Activated T-cell treated with anti-CD3 and anti-CD28 coated beads, Interleukin-2, amount 50 U/mL, for 4 hours (primary cell): ENCODE measurements around the gene METTL23. TPM values are rescaled to one million over a fixed set of nuclear protein-coding genes. Genes with fewer than 3 reads are reported as not detected.
"Not testable (repeated sequence)": the region's sequence is repeated elsewhere in the genome, so short reads cannot be mapped to it uniquely, and the experiment has no call there.

ENCODE experiments used
- ATAC-seq, 2 donors: fragments of 200-7000 bp; cut with Tn5 transposase; one replicate each; pipeline ENCODE4 v1.10.0; 2021
- DNase-seq: peaks from one replicate; pipeline ENCODE4 v3.0.0-alpha.2; 2020
- H3K27me3 Mint-ChIP-seq: one replicate; pipeline ENCODE4 v1.8.0; 2021; ENCODE audit warnings: low read depth, mixed read lengths
- H3K36me3 Mint-ChIP-seq: one replicate; pipeline ENCODE4 v1.8.0; 2022; ENCODE audit warnings: mixed read lengths; ENCODE audit not compliant: insufficient read depth
- H3K4me1 Mint-ChIP-seq: one replicate; pipeline ENCODE4 v1.8.0; 2021; ENCODE audit warnings: low read depth, mixed read lengths
- H3K4me3 Mint-ChIP-seq: one replicate; pipeline ENCODE4 v1.8.0; 2021; ENCODE audit warnings: mild to moderate bottlenecking, moderate library complexity, mixed read lengths
- H3K9me3 Mint-ChIP-seq: one replicate; pipeline ENCODE4 v1.8.0; 2021; ENCODE audit warnings: mixed read lengths
- total RNA-seq, 3 donors: library from RNA; stranded (reverse); gene quantifications; one replicate each; pipeline ENCODE4 v1.2.1, GENCODE V29; 2021

The METTL23 gene
- total RNA-seq, 3 donors from 2014 or later: 31.4 to 34.4 (median 31.5) TPM

DNA sequence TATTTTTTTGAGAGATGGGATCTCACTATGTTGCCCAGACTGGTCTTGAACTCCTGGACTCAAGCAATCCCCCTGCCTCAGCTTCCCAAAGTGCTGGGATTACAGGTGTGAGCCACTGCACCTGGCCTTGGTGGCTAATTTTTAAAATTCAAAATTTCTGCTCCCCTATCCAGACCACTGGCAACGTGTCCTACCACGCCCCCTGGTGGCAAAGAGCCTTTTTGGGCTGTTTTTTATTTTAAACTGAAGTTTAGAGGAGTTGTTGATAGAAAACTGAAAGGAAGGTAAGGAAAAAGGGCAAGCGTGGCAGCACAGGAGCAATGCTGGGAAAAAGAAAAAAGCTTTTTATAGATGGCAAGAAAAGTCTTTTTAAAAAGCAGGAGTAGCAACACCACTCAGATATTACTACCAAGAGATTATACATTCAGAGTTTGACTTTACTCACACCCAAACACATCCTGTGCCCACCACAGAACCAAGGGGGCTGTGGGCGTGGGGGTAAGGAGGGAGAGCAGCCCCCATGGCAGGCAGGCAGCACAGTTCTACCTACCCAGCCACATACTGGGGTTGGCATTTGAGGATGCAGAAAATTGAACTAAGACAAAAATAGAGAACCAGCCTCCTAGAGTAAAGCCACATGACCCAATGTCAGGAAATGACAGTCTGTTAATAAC lies 11.7 kb upstream of the METTL23 start:
- peak overlapping the region; percentile 45 for H3K4me3 Mint-ChIP-seq
- H3K4me1 Mint-ChIP-seq: peaks cover 41% of the 10 kb centered on the region
- no peaks in the 10 kb centered on the region for H3K9me3 Mint-ChIP-seq
- H3K36me3 Mint-ChIP-seq: peaks cover 36% of the 10 kb centered on the region
- ATAC-seq (no peak), DNase-seq (peak; percentile 80)
- H3K27me3 Mint-ChIP-seq: no peaks in the 10 kb centered on the region

DNA sequence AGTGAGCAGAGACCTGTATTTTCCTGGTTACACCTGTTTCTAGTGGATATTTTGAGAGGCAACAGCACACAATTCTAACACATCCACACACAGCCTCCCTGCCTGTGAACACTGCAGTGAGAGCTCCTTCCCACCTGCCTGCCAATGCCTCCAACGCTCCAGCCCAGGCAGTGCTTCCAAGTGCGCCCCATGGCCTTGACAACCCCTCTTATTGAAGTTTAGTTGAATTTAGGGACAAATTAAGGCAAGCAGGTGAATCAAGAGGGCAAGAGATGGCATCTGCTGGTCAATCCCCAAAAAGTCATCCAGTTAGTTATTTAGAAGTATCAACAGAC lies 11.2 kb upstream of the METTL23 start:
- Mint-ChIP-seq H3K27me3 (no peaks in the 10 kb centered on the region), H3K4me3 (no peak overlapping the region), H3K4me1 (peaks cover 39% of the 10 kb centered on the region), H3K9me3 (no peaks in the 10 kb centered on the region), H3K36me3 (peaks cover 38% of the 10 kb centered on the region)
- DNase-seq: no peak
- ATAC-seq: no peak

GRCh38 chr17:76716146-76716838 lies 10.3 kb upstream of the METTL23 start:
- Mint-ChIP-seq H3K4me1 (peaks cover 40% of the 10 kb centered on the region), H3K9me3 (no peaks in the 10 kb centered on the region), H3K27me3 (no peaks in the 10 kb centered on the region), H3K36me3 (peaks cover 44% of the 10 kb centered on the region), H3K4me3 (peak overlapping the region; percentile 20)
- DNase-seq (peak; percentile 47), ATAC-seq (peak; percentile 83 to 89)

DNA sequence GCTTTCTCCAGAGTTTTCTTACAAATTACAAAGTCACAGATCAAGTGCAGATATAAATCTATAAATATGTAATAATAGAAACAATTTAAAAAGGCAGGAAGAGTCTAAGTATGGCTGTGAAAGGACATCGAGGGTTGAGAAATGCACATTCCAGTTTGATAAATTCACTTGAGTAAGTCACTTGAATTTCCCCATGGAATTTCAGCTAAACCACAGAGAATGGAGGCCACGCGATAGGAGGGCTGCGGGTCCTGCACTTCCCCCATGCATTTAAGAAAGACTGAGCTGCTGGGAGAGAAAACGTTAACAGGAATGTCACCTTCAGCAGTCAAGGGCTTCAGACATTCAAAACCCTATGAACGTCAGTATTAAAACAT lies 9.8 kb upstream of the METTL23 start:
- no peaks in the 10 kb centered on the region for H3K9me3 Mint-ChIP-seq
- no peak for DNase-seq
- ATAC-seq: no peak
- H3K27me3 Mint-ChIP-seq: no peaks in the 10 kb centered on the region
- H3K4me1 Mint-ChIP-seq: peaks cover 41% of the 10 kb centered on the region
- H3K4me3 Mint-ChIP-seq: no peak overlapping the region
- H3K36me3 Mint-ChIP-seq: peaks cover 49% of the 10 kb centered on the region

- H3K9me3 Mint-ChIP-seq: no peaks in the 10 kb centered on the region
- DNase-seq (no peak), ATAC-seq (no peak)
- peaks cover 53% of the 10 kb centered on the region for H3K36me3 Mint-ChIP-seq
- H3K4me3 Mint-ChIP-seq: no peak overlapping the region
- no peaks in the 10 kb centered on the region for H3K27me3 Mint-ChIP-seq
- H3K4me1 Mint-ChIP-seq: peaks cover 44% of the 10 kb centered on the region
These were observed 8.1 kb upstream of the METTL23 start for GRCh38 chr17:76718516-76718915.

GRCh38 chr17:76720211-76720610 lies 6.4 kb upstream of the METTL23 start:
- Mint-ChIP-seq H3K9me3 (no peaks in the 10 kb centered on the region), H3K4me3 (no peak overlapping the region), H3K36me3 (peaks cover 45% of the 10 kb centered on the region), H3K4me1 (peaks cover 39% of the 10 kb centered on the region), H3K27me3 (no peaks in the 10 kb centered on the region)
- no peak for ATAC-seq
- DNase-seq: no peak

DNA sequence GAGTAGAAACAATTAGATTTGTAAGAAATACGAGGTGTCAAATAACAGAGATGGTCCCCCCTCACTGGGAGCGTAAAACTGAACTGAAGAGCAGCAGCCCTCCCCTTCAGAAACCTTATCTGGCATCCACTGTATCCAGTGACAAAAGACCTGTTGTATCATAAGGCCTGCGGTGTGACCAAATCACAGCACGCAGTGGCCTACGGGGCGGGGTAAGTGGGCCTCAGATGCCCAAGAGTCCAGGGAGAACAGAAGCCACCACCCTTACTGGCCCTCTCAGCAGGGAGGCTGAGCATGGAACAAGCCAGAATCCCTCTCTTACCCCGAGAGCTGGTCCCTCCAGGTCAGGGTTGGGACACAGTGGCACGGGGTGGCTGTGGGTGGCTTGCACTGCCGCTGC lies 5.7 kb upstream of the METTL23 start:
- H3K36me3 Mint-ChIP-seq: peaks cover 42% of the 10 kb centered on the region
- ATAC-seq (no peak), DNase-seq (no peak)
- H3K4me3 Mint-ChIP-seq: no peak overlapping the region
- no peaks in the 10 kb centered on the region for H3K9me3 Mint-ChIP-seq
- H3K27me3 Mint-ChIP-seq: no peaks in the 10 kb centered on the region
- H3K4me1 Mint-ChIP-seq: peaks cover 37% of the 10 kb centered on the region

DNA sequence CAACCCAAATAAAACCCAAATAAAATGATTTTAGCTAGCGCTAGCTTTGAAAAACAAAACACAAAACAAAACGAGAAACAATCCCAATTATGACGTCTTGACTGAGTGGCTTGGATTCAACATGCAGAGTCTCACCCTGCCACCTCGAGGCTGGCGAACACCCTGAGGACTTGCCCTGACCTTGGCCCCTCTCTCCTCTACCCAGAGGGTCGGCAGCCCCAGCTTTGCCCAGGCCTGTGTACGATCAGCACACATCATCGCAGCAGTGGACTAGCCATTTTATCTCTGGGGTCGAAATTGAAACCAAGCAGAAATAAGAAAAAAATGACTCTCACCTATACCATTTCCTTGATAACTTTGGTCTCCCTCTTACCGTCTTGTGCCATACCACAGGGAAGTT lies 5.2 kb upstream of the METTL23 start:
- H3K4me3 Mint-ChIP-seq: peak overlapping the region; percentile 4
- DNase-seq (no peak), ATAC-seq (no peak)
- H3K9me3 Mint-ChIP-seq: no peaks in the 10 kb centered on the region
- H3K36me3 Mint-ChIP-seq: peaks cover 37% of the 10 kb centered on the region
- H3K27me3 Mint-ChIP-seq: no peaks in the 10 kb centered on the region
- H3K4me1 Mint-ChIP-seq: peaks cover 32% of the 10 kb centered on the region

DNA sequence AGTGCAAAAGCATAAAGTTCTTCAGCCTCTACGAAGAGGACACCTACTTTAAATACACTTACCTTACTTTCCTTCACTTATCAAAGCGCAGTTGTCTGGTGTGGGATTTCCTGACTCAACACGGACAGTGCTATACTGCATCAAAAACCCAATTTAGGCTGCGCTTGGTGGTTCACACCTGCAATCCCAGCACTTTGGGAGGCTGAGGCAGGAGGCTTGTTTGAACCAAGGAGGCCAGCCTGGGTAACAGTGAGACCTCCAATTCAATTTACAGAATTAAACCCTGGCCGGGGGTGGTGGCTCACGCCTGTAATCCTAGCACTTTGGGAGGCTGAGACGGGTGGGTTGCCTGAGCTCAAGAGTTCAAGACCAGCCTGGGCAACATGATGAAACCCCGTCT lies 4.4 kb upstream of the METTL23 start:
- Mint-ChIP-seq H3K4me1 (peaks cover 29% of the 10 kb centered on the region), H3K27me3 (no peaks in the 10 kb centered on the region), H3K9me3 (no peaks in the 10 kb centered on the region), H3K36me3 (peaks cover 36% of the 10 kb centered on the region), H3K4me3 (no peak overlapping the region)
- ATAC-seq (no peak), DNase-seq (no peak)

DNA sequence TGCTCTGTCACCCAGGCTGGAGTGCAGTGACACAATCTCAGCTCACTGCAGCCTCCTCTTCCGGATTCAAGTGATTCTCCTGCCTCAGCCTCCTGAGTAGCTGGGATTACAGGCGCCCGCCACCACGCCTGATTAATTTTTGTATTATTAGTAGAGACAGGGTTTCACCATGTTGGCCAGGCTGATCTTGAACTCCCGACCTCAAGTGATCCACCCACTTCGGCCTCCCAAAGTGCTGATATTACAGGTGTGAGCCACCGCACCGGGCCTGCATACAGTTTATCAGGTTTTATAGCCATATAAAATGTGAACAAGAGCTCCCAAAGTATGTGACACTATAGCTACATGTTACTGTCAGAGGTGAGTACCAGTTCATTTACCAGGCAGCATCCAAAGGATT lies 3.7 kb upstream of the METTL23 start:
- ATAC-seq, H3K9me3 Mint-ChIP-seq, H3K27me3 Mint-ChIP-seq, DNase-seq: not testable (repeated sequence)
- Mint-ChIP-seq H3K4me3 (peak overlapping the region; percentile 37), H3K4me1 (peaks cover 32% of the 10 kb centered on the region), H3K36me3 (peaks cover 34% of the 10 kb centered on the region)

- DNase-seq (no peak), ATAC-seq (no peak)
- peaks cover 37% of the 10 kb centered on the region for H3K4me1 Mint-ChIP-seq
- peaks cover 28% of the 10 kb centered on the region for H3K36me3 Mint-ChIP-seq
- no peaks in the 10 kb centered on the region for H3K9me3 Mint-ChIP-seq
- H3K27me3 Mint-ChIP-seq: no peaks in the 10 kb centered on the region
- no peak overlapping the region for H3K4me3 Mint-ChIP-seq
These were observed 2.8 kb upstream of the METTL23 start for GRCh38 chr17:76723812-76724211.

DNA sequence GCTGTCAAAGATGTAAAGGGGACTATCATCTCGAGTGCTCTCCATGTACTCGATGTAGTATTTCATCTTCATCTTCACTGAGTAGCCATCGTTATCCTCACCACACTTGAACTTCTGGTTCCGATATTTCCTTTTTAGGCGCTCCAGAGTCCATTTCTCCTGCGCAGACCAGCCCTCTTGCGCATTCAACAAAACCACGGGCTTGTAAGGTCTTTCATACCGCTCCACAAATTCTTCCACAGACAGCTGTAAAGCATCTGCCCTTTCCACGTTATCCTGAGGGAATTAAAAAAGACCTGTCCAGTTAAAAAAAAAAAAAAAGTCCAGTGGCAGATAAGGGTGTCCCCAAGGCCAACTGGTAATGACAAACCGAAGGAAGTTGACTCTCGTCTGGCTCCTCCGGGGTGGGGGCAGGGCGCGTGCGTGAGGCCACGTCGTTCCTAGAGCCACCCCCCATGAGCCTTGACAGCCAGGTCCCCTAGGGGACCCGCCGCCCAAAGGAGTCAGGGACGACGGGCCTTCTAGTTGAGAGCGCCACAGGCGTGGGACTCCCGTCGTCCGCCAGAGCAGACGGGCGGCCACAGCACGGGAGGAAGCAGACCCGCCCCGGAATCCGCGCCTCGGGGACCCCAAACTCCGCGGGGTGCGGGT lies 934 bp upstream of the METTL23 start:
- H3K4me3 Mint-ChIP-seq: peak overlapping the region; percentile 98
- peak; percentile 63 for DNase-seq
- no peaks in the 10 kb centered on the region for H3K9me3 Mint-ChIP-seq
- peaks cover 48% of the 10 kb centered on the region for H3K4me1 Mint-ChIP-seq
- H3K27me3 Mint-ChIP-seq: no peaks in the 10 kb centered on the region
- peaks cover 22% of the 10 kb centered on the region for H3K36me3 Mint-ChIP-seq
- peak; percentile 42 to 46 for ATAC-seq

DNA sequence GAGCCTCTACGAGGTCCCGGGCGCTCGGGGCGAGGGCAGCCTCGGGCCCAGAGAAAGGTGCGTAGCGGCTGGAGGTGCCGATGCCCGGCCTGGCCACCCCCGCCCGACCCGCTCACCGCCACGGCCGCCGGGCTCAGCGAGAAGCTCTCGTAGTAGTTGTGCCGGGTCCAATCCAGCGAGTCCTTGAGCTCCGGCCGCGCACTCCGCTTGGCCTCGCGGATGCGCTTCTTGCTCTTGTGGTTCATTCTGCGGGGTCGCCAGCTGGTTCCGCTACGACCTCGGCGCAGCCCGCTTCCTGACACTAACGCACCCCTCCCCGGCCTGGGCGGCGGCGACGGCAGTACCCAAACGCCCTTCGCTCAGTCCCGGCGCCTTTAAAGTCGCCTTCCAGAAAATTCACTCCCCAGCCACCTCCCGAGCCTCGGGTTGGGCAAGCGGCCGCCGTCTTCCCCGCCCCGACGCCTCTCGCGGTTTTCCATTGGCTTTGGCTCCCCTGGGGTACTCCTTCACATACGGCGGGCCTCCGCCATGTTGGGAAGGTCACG lies 336 bp upstream of the METTL23 start, which contains the start of gene JMJD6:
JMJD6 (minus strand) TSS at position 376 of the 545 bp plus-strand sequence; CDS start at position 245, 131 bp downstream.
- no peaks in the 10 kb centered on the region for H3K9me3 Mint-ChIP-seq

GRCh38 chr17:76727745-76728456 lies 1.3 kb downstream of the METTL23 start:
- Mint-ChIP-seq H3K4me3 (peak overlapping the region; percentile 98), H3K36me3 (peaks cover 22% of the 10 kb centered on the region), H3K9me3 (no peaks in the 10 kb centered on the region), H3K27me3 (no peaks in the 10 kb centered on the region), H3K4me1 (peaks cover 50% of the 10 kb centered on the region)
- no peak for ATAC-seq
- no peak for DNase-seq

More for the DNA sequence above, 336 bp upstream of the METTL23 start, which contains the start of gene JMJD6:
- ATAC-seq: peak; percentile 89 to 90
- Mint-ChIP-seq H3K36me3 (peaks cover 20% of the 10 kb centered on the region), H3K27me3 (no peaks in the 10 kb centered on the region), H3K4me3 (peak within 1 kb of the TSS; percentile 98), H3K4me1 (peaks cover 47% of the 10 kb centered on the region)
- DNase-seq: peak; percentile 92
